GM19025 (cell line): ENCODE results near the gene SHANK1.

Source experiments
- ATAC-seq: cut with Tn5 transposase; IDR thresholded peaks from one replicate; pipeline ENCODE4 v1.9.1; 2021; ENCODE audit warnings: mild to moderate bottlenecking, low read depth, moderate library complexity; ENCODE audit not compliant: unreplicated experiment

The SHANK1 gene

DNA sequence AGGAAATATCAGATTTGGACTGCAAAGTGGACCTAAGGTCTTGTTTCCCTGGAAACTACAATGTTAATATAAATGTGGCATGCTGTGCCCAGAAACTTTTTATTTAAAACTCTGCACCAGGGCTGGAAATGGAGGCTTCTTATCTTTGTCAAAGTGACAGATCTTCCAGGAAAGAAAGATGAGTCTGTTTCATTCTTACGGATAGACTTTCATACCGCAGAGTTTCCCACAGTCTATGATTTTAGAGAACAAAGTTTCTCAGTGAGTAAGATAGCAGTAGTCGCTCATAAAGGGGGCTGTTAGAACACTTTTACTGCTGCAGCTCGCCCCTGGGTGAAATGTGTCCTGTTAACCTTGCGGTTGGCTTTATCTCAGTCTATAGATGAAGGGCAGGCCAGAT is 10.3 kb upstream of the SHANK1 start:
- no peak for ATAC-seq

DNA sequence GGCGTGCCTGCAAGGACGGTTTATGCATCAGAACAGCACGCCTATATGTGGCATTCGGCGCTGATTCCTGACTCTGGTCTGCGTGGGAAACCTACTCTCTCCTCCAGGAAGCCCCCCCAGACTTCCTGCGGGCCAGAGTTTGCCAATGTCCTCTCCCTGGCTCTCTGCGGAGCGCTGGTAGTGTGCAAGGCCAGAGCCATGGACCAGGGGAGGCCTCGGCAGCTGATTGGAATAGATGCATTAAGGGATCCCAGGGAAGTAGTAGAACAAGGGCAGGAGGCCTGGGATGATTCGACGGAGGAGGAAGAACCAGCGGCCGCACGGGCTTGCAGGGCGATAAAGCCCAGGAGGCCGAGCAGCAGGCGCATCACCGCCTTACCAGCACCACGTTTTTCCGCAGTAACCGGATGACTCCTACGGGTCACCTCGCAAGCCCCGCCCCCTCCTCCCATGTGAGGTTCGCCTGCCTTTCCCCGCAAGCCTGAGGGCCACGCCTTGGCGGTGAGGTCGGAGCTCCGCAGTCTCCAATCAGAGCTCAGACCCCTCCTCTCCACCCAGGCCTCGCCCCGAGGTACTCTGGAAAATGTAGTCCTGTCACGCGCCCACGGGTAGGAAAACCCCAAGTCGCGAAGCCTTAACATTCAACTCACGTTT is 8.6 kb upstream of the SHANK1 start:
- ATAC-seq, result no peak

DNA sequence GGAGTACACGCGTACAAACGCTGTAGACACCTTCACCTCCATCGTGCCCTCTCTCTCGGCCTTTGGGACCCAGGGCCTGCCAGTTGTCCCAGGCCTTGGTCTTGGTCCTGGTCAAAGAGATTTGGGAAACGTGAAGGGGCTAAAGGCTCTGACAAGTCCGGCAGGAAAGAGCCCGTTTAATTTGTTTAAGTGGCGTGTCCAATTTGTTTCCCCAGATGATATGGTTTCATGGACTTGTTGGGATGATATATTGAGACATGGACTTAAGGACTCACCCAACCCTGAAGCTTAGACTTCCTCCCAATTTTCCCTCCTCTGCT is 6.3 kb upstream of the SHANK1 start:
- no peak for ATAC-seq

DNA sequence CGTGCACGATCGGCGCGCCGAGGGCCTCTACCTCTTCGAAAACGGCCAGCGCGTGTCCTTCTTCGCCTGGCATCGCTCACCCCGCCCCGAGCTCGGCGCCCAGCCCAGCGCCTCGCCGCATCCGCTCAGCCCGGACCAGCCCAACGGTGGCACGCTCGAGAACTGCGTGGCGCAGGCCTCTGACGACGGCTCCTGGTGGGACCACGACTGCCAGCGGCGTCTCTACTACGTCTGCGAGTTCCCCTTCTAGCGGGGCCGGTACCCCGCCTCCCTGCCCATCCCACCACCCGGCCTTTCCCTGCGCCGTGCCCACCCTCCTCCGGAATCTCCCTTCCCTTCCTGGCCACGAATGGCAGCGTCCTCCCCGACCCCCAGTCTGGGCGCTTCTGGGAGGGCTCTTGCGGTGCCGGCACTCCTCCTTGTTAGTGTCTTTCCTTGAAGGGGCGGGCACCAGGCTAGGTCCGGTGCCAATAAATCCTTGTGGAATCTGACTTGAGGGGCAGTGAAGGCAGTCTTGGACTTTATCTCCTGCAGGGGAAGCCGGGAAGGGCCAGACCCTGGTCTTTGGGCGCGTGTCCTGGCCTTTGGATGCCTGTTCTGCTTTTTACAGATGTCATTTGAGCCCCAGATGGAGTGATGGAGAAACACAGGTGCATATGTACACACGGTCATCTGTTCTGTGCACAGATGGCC is 5.8 kb upstream of the SHANK1 start:
- no peak for ATAC-seq

GRCh38 chr19:50724522-50725217 is 5.1 kb upstream of the SHANK1 start:
- peak; percentile 70 for ATAC-seq

DNA sequence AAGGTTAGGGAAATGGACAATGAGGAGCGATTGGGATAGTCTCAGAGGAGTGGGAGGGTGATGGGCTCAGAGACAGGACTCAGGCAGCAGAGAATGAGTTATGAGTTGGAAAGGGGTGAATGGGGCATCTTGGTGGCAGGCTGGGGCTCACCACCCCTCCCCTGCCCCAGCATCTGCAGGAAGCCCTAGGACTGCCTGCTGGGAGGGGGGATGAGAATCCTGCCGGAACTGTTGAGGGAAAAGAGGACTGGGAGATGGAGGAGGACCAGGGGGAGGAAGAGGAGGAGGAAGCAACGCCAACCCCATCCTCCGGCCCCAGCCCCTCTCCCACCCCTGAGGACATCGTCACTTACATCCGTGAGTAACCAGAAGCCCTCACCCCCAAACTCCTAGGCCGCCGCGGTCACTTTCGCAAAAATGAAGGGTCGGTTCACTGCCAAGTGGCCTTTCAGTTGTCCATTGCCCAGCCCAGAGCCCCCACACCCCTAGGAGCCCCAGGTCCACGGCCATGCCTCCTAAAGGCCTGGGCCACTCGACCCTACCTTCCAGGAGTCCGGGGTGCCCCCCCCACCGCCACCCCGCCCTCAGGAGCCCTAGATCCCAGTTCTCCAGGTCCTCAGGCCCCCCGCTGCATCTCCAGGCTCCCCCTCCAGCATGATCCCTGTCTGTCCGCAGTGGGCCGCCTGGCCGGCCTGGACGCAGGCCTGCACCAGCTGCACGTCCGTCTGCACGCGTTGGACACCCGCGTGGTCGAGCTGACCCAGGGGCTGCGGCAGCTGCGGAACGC is 4.3 kb upstream of the SHANK1 start:
- peak; percentile 6 for ATAC-seq

DNA sequence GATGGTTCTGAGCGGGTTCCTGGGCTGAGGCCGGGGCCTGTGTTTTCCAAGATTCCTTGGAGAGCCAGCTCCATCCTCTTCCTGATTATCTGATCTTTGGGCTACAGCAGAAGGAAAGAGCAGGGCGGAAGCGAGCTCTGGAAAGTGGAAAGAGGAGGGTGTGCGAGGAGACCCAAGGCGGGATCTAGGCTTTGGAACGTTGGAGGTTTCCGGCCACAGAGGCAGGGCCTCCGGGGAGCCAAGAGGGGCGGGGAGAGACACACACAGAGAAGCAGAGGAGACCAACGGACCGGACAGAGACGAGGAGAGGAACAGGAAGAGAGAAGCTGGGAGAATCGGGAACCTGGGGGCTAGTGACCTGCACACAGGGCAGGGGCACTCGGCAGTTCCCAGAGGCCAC is 3.5 kb upstream of the SHANK1 start, which contains the start of gene CLEC11A:
TSS of gene CLEC11A (plus strand) at position 296 of the 400 bp plus-strand sequence. CDS start 162 bp downstream, outside the sequence.
- ATAC-seq, result no peak

GRCh38 chr19:50722201-50723013 is 2.8 kb upstream of the SHANK1 start:
- ATAC-seq, result no peak

- no peak for ATAC-seq
Observed at GRCh38 chr19:50721441-50722137, 2.0 kb upstream of the SHANK1 start.

- no peak for ATAC-seq
Observed at GRCh38 chr19:50720921-50721381, 1.3 kb upstream of the SHANK1 start.

GRCh38 chr19:50720181-50720920 is 749 bp upstream of the SHANK1 start:
- no peak for ATAC-seq

- ATAC-seq, result no peak
Observed at GRCh38 chr19:50719119-50719435, 525 bp downstream of the SHANK1 start.

DNA sequence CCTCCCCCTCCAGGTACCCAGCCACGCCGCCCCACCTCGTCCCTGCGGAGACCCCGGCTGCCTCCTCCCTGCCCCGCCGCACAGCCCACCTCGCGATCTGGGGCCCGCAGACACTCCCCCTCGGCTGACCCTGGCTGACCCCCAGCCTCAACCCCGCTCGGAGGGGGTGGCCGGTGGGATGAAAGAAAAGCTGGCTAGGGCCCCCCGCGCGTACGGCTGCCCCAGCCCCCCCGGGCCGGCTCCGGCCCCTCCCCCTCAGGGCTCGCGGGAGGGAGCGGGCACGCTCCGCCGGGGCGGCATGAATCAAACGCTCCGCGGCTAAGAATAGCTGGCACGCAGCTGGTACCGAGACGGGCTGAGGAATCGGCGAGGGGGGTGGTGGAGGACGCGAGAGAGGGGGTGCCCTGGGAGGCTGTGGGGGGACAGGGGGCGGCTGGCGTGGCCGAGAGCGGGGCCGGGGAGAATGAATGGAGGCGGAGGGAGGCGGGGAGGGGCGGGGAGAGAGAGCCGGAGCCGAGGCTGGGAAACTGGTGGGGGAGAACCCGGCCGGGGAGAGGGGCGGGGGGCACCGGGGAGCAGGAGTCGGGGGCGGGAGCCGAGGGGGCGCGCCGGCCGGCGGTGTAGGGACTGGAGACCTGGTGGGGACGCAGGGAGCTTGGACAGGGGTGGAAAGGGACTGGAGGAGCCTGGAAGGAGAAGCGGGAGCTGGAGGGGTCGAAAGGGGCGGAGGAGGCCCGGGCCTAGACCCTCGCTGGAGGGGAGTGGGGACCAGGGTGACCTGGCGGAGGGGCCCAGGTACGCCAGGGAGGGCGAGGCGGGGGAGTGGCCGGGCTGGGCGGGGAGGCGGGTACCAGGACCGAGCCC is 1.1 kb downstream of the SHANK1 start:
- ATAC-seq, result no peak

GRCh38 chr19:50717891-50718254 is 1.7 kb downstream of the SHANK1 start:
- no peak for ATAC-seq

- ATAC-seq, result no peak
Observed at GRCh38 chr19:50717026-50717723, 2.4 kb downstream of the SHANK1 start.

GRCh38 chr19:50716178-50717025 is 3.2 kb downstream of the SHANK1 start:
- no peak for ATAC-seq
